H1 (cell line): ENCODE results near the gene DNM2. TPM values are rescaled to one million over a fixed set of nuclear protein-coding genes. Genes with fewer than 3 reads are reported as not detected.

Source experiments
- CTCF ChIA-PET: fragments of 300-600 bp; sonication (Branson Sonifier 250); formaldehyde crosslinking; loops from one replicate; lab custom pipeline; 2021; ENCODE audit not compliant: partially characterized antibody; lab: Charles Lee
- POLR2A ChIA-PET: fragments of 300-600 bp; sonication (Branson Sonifier 250); formaldehyde crosslinking; loops from one replicate; lab custom pipeline; 2021; ENCODE audit warnings: inconsistent platforms; ENCODE audit not compliant: partially characterized antibody; lab: Charles Lee
- DNase-seq, 2 experiments: peaks; one replicate each; pipeline versions ENCODE4 v3.0.0 to v3.0.0-alpha.2; 2010 to 2022; ENCODE audit warnings: low spot score in 2 of 2, low read depth in 1 of 2, mixed read lengths in 1 of 2
- FAIRE-seq: peaks from 2 replicates; lab custom pipeline; 2011; peaks lifted over from hg19 to GRCh38; lab: Jason Lieb, UNC
- H2AFZ ChIP-seq: 2 replicates; pipeline ENCODE4 v1.8.1; 2012; ENCODE audit warnings: low read length, inconsistent platforms
- H2AK5ac ChIP-seq: 2 replicates; pipeline ENCODE4 v1.6.1; 2013; ENCODE audit warnings: low read depth, low read length
- H2BK120ac ChIP-seq: replicated peaks from 2 replicates; pipeline ENCODE3; 2013; ENCODE audit warnings: low read depth, low read length, inconsistent platforms
- H2BK12ac ChIP-seq: 2 replicates; pipeline ENCODE4 v1.6.1; 2013; ENCODE audit warnings: low read depth, low read length
- H2BK15ac ChIP-seq: 2 replicates; pipeline ENCODE4 v1.6.1; 2013; ENCODE audit warnings: low read length
- H2BK20ac ChIP-seq: 2 replicates; pipeline ENCODE4 v1.6.1; 2013; ENCODE audit warnings: low read length
- H2BK5ac ChIP-seq: 2 replicates; pipeline ENCODE4 v1.6.1; 2013; ENCODE audit warnings: low read depth, low read length
- H3K14ac ChIP-seq: 2 replicates; pipeline ENCODE4 v1.6.1; 2013; ENCODE audit warnings: inconsistent platforms; ENCODE audit not compliant: insufficient read length
- H3K18ac ChIP-seq: 2 replicates; pipeline ENCODE4 v1.6.1; 2013; ENCODE audit warnings: low read length; ENCODE audit errors: extremely low read depth
- H3K23ac ChIP-seq: 2 replicates; pipeline ENCODE4 v1.6.1; 2013; ENCODE audit warnings: inconsistent platforms; ENCODE audit not compliant: insufficient read length
- H3K23me2 ChIP-seq: 2 replicates; pipeline ENCODE4 v1.6.1; 2013; ENCODE audit warnings: low read depth, low read length
- H3K27ac ChIP-seq: 2 replicates; pipeline ENCODE4 v1.6.1; 2011; ENCODE audit warnings: low read depth, low read length, inconsistent platforms
- H3K27me3 ChIP-seq, 4 experiments: replicated peaks in 1 of 4; 1 replicate in 1 of 4; 2 replicates in 3 of 4; pipeline versions ENCODE4 v1.6.1 to v1.8.1; 2011 to 2013; ENCODE audit warnings: low read length in 3 of 4, mild to moderate bottlenecking in 3 of 4, inconsistent platforms in 2 of 4, mixed read lengths in 2 of 4, moderate library complexity in 1 of 4; ENCODE audit not compliant: control insufficient read depth in 3 of 4, insufficient read depth in 3 of 4; ENCODE audit errors: extremely low read depth in 1 of 4
- H3K36me3 ChIP-seq, 4 experiments: 2 replicates each; pipeline versions ENCODE4 v1.6.1 to v1.8.1; 2011 to 2013; ENCODE audit warnings: mild to moderate bottlenecking in 4 of 4, low read length in 3 of 4, moderate library complexity in 2 of 4, control low read depth in 1 of 4, inconsistent platforms in 1 of 4; ENCODE audit not compliant: insufficient read depth in 4 of 4, control insufficient read depth in 2 of 4
- H3K4ac ChIP-seq: replicated peaks from 2 replicates; pipeline ENCODE3; 2013; ENCODE audit warnings: low read length, low read depth, mixed read lengths, inconsistent platforms; ENCODE audit not compliant: insufficient read length
- H3K4me1 ChIP-seq, 4 experiments: replicated peaks in 1 of 4; 1 replicate in 1 of 4; 2 replicates in 3 of 4; pipeline versions ENCODE4 v1.6.1 to v1.8.1; 2011 to 2013; ENCODE audit warnings: low read length in 3 of 4, inconsistent platforms in 2 of 4, mixed read lengths in 1 of 4; ENCODE audit not compliant: insufficient read depth in 4 of 4, control insufficient read depth in 3 of 4
- H3K4me2 ChIP-seq, 2 experiments: 2 replicates each; pipeline versions ENCODE4 v1.6.1 to v1.8.1; 2011 to 2013; ENCODE audit warnings: low read depth in 2 of 2, low read length in 2 of 2, control low read depth in 1 of 2, inconsistent platforms in 1 of 2, mild to moderate bottlenecking in 1 of 2; ENCODE audit not compliant: insufficient read depth in 1 of 2
- H3K4me3 ChIP-seq, 4 experiments: fragments of 200-600, 300-600 bp in 1 of 4; sonication (generic), shearing (Covaris generic), sonication (Bioruptor Twin) in 1 of 4; 2 replicates each; pipeline versions ENCODE4 v1.5.1 to v1.8.1; 2011 to 2016; ENCODE audit warnings: low read length in 4 of 4, low read depth in 3 of 4, control low read depth in 2 of 4, inconsistent platforms in 2 of 4, mild to moderate bottlenecking in 2 of 4, mixed read lengths in 1 of 4, moderate library complexity in 1 of 4; ENCODE audit not compliant: insufficient read depth in 2 of 4; ENCODE audit errors: extremely low read depth in 1 of 4
- H3K56ac ChIP-seq: replicated peaks from 2 replicates; pipeline ENCODE3; 2013; ENCODE audit warnings: low read depth, mild to moderate bottlenecking, mixed read lengths, low read length, inconsistent platforms; ENCODE audit not compliant: insufficient read length
- H3K79me1 ChIP-seq: 2 replicates; pipeline ENCODE4 v1.6.1; 2013; ENCODE audit warnings: low read depth, low read length, control low read depth
- H3K79me2 ChIP-seq, 2 experiments: 2 replicates each; pipeline versions ENCODE4 v1.6.1 to v1.8.1; 2012 to 2013; ENCODE audit warnings: low read length in 2 of 2, mild to moderate bottlenecking in 2 of 2, inconsistent platforms in 1 of 2; ENCODE audit not compliant: insufficient read depth in 2 of 2, control insufficient read depth in 1 of 2
- H3K9ac ChIP-seq, 4 experiments: replicated peaks in 1 of 4; 1 replicate in 1 of 4; 2 replicates in 3 of 4; pipeline versions ENCODE4 v1.6.1 to v1.8.1; 2011 to 2013; ENCODE audit warnings: low read depth in 3 of 4, low read length in 3 of 4, control low read depth in 2 of 4, mild to moderate bottlenecking in 2 of 4, moderate library complexity in 2 of 4, inconsistent platforms in 1 of 4; ENCODE audit errors: extremely low read depth in 1 of 4
- H3K9me3 ChIP-seq, 2 experiments: 2 replicates each; pipeline versions ENCODE4 v1.6.1 to v1.8.1; 2012 to 2013; ENCODE audit warnings: mild to moderate bottlenecking in 2 of 2, moderate library complexity in 2 of 2, control low read depth in 1 of 2, inconsistent platforms in 1 of 2, low read depth in 1 of 2, low read length in 1 of 2, mixed read lengths in 1 of 2; ENCODE audit not compliant: insufficient read depth in 2 of 2
- H4K20me1 ChIP-seq, 2 experiments: replicated peaks in 1 of 2; 2 replicates each; pipeline versions ENCODE3 to v1.8.1; 2011 to 2013; ENCODE audit warnings: inconsistent platforms in 2 of 2, low read length in 2 of 2, mild to moderate bottlenecking in 1 of 2; ENCODE audit not compliant: insufficient read depth in 2 of 2, control insufficient read depth in 1 of 2
- H4K5ac ChIP-seq: 2 replicates; pipeline ENCODE4 v1.6.1; 2013; ENCODE audit warnings: low read length, low read depth, mixed read lengths, inconsistent platforms; ENCODE audit not compliant: insufficient read length
- H4K8ac ChIP-seq: 2 replicates; pipeline ENCODE4 v1.8.0; 2013; ENCODE audit warnings: mild to moderate bottlenecking, moderate library complexity, low read length, inconsistent platforms; ENCODE audit not compliant: insufficient read depth; ENCODE audit errors: extremely low read depth
- H4K91ac ChIP-seq: replicated peaks from 2 replicates; pipeline ENCODE3; 2013; ENCODE audit warnings: low read length, mixed read lengths, inconsistent platforms; ENCODE audit not compliant: insufficient read length
- CHD2 ChIP-seq: IDR thresholded peaks from 2 replicates; pipeline ENCODE4 v1.6.1; 2012; ENCODE audit warnings: low read length, improper control_type of control experiment
- PHF8 ChIP-seq: fragments of 200-600 bp; sonication (generic); conservative IDR thresholded peaks from 2 replicates; pipeline ENCODE4 v1.7.1; 2012; ENCODE audit warnings: low read depth, mild to moderate bottlenecking, inconsistent platforms, low read length, moderate library complexity
- POLR2A ChIP-seq, 2 experiments: IDR thresholded peaks; 1 replicate in 1 of 2; 2 replicates in 1 of 2; pipeline ENCODE4 v1.6.1; 2011; ENCODE audit warnings: low read depth in 2 of 2, low read length in 2 of 2, mild to moderate bottlenecking in 2 of 2; ENCODE audit errors: control extremely low read depth in 1 of 2
- POLR2AphosphoS5 ChIP-seq: IDR thresholded peaks from 2 replicates; pipeline ENCODE4 v1.6.1; 2011; ENCODE audit warnings: low read depth, low read length
- WGBS, 2 experiments: shearing (Covaris generic) in 1 of 2; methylation state at CpG; one replicate each; pipeline versions ENCODE4 v1.1.6 to v1.1.7; 2013 to 2015; ENCODE audit warnings: low lambda C conversion rate in 2 of 2, mixed read lengths in 2 of 2, inconsistent platforms in 1 of 2, low coverage in 1 of 2, missing lambda C conversion rate in 1 of 2; ENCODE audit not compliant: insufficient replicate concordance in 2 of 2, insufficient coverage in 1 of 2, insufficient read length in 1 of 2; ENCODE audit errors: extremely low coverage in 1 of 2, missing lambda C conversion rate in 1 of 2; 5-methylcytosine and 5-hydroxymethylcytosine counted together
- polyA plus RNA-seq, 7 experiments: library from polyadenylated mRNA; depleted of rRNA in 3 of 7; stranded (reverse) in 5 of 7; unstranded in 2 of 7; fragments of >200 nt in 5 of 7; fragments of 200-250 nt in 2 of 7; gene quantifications; 1 replicate in 5 of 7; 2 replicates in 1 of 7; 4 replicates in 1 of 7; pipeline versions ENCODE4 v1.2.1 to v1.2.3, GENCODE V29; 2011 to 2013; ENCODE audit warnings: missing spikeins in 2 of 7, mixed read lengths in 2 of 7
- total RNA-seq: library from RNA; stranded (reverse); fragmentation: NEBNext Ultra II Directional; extraction: Animal tissue kit (Norgen Biotek cat#: 25700); gene quantifications from 2 replicates; pipeline ENCODE4 v1.2.1, GENCODE V29; 2021

DNM2 gene
- total and polyA plus RNA-seq, 2 of the 8 experiments (the other 6 are each of a cell fraction or from before 2014, with no cell fraction given): 61.9 to 120 TPM

- no peaks in the 10 kb centered on the region for H3K9me3 ChIP-seq
- H4K91ac ChIP-seq: no peak overlapping the region
- no peak overlapping the region for H3K18ac ChIP-seq
- no peak overlapping the region for H2BK15ac ChIP-seq
- peaks cover 42 to 44% of the 10 kb centered on the region in 2 experiments for H4K20me1 ChIP-seq
- H3K9ac ChIP-seq: no peak overlapping the region
- peaks cover 0 to 6% (median 1%) of the 10 kb centered on the region in 4 experiments; a peak in 4 of 7 replicates for H3K4me1 ChIP-seq
- H3K4ac ChIP-seq: no peak overlapping the region
- no peak overlapping the region for H3K23ac ChIP-seq
- H3K36me3 ChIP-seq: peaks cover 37 to 57% (median 47%) of the 10 kb centered on the region in 4 experiments
- no peak overlapping the region for H2BK120ac ChIP-seq
- no peak overlapping the region for H2AK5ac ChIP-seq
- TF ChIP-seq PHF8 (no peak), POLR2A (IDR thresholded peaks at IDR 0.05; ENCODE audit: control extremely low read depth in 1 of 2, low read depth in 2 of 2, low read length in 2 of 2) (peak in 1 of 2 experiments; percentile 59; a peak in 1 of 3 replicates), POLR2AphosphoS5 (peak; percentile 85), CHD2 (no peak)
- H3K56ac ChIP-seq: no peak overlapping the region
- DNase-seq: no peak
- H4K5ac ChIP-seq: no peak overlapping the region
- POLR2A ChIA-PET: interaction anchor here (0.5 to 59.0 kb wide), 4 partner anchors 0 to 139 kb away, joined by 4 to 1874 read pairs (median 940); partner anchors contain the start of genes DNM2, ILF3 and QTRT1
- no peak overlapping the region for H3K4me2 ChIP-seq
- H3K27ac ChIP-seq: no peak overlapping the region
- H3K79me2 ChIP-seq: peaks cover 0 to 5% of the 10 kb centered on the region in 2 experiments; a peak in 1 of 4 replicates
- no peaks in the 10 kb centered on the region for H3K27me3 ChIP-seq
- no peak overlapping the region for H2BK20ac ChIP-seq
- H2AFZ ChIP-seq: no peak overlapping the region
- no peak for FAIRE-seq
- 0 out of 2 replicates have a peak overlapping the region, but pooled peaks have one; percentile 44 for H2BK5ac ChIP-seq
- CTCF ChIA-PET: interaction anchor here (0.6 to 2.1 kb wide), 8 partner anchors 8 to 180 kb away, joined by 3 to 9 read pairs (median 4); no protein-coding TSS in a partner anchor
- H3K4me3 ChIP-seq: no peak overlapping the region
- no peak overlapping the region for H2BK12ac ChIP-seq
- H3K14ac ChIP-seq: no peak overlapping the region
- no peak overlapping the region for H4K8ac ChIP-seq
- 0 out of 2 replicates have a peak, but pooled peaks cover 6% of the 10 kb centered on the region for H3K79me1 ChIP-seq
- peaks cover 2% of the 10 kb centered on the region; the same call in 1 of the 2 replicates for H3K23me2 ChIP-seq
- WGBS, 2 experiments: 91% methylated on average over 4 of the region's 5 CpGs; no CpG with 5 or more reads in 1 of the 2 experiments
Measured at GRCh38 chr19:10691883-10692282, 26.0 kb upstream of the DNM2 start.
